Amniotic stem cell (primary cell): Measurements from ENCODE around the gene TMEM63A.
"Not testable (repeated sequence)": the region's sequence is repeated elsewhere in the genome, so short reads cannot be mapped to it uniquely, and the experiment has no call there.

Experiments used
- DNase-seq: peaks from one replicate; lab custom pipeline; 2025; lab: John Stamatoyannopoulos, UW

Gene TMEM63A

DNA sequence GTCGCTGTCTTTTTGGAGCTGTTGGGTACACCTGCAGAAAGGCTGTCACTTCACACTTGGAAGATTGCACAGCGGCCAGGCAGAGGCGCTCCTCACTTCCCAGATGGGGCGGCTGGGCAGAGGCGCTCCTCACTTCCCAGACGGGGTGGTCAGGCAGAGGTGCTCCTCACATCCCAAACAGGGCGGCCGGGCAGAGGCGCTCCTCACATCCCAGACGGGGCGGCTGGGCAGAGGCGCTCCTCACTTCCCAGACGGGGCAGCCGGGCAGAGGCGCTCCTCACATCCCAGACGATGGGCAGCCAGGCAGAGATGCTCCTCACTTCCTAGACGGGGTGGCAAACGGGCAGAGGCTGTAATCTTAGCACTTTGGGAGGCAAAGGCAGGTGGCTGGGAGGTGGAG, 86.1 kb downstream of the TMEM63A start:
- not testable (repeated sequence) for DNase-seq
